K562 (cell line): ENCODE results near the gene ALG12. TPM values are rescaled to one million over a fixed set of nuclear protein-coding genes. Genes with fewer than 3 reads are reported as not detected.

Source experiments
- CBX1 ChIP-seq: sonication (generic); IDR thresholded peaks from 2 replicates; pipeline ENCODE4 v1.6.1; 2016; ENCODE audit warnings: antibody characterized with exemption, low read depth, mild to moderate bottlenecking
- CHD1 ChIP-seq: fragments of 200-600 bp; sonication (generic); IDR thresholded peaks from one replicate; pipeline ENCODE4 v1.6.1; 2012; ENCODE audit warnings: mild to moderate bottlenecking, moderate library complexity, low read length, inconsistent platforms
- DMBX1 ChIP-seq: fragments of 250-450 bp; sonication (Bioruptor Pico); IDR thresholded peaks from 2 replicates; pipeline ENCODE4 v1.8.0; 2022; ENCODE audit warnings: inconsistent platforms, mild to moderate bottlenecking, moderate library complexity, borderline replicate concordance
- E4F1 ChIP-seq: fragments of 250-450 bp; sonication (Bioruptor Pico); IDR thresholded peaks from 2 replicates; pipeline ENCODE4 v1.5.0; 2021; ENCODE audit warnings: mild to moderate bottlenecking, borderline replicate concordance
- GABPB2 ChIP-seq: fragments of 250-450 bp; sonication (Bioruptor Pico); conservative IDR thresholded peaks from 2 replicates; pipeline ENCODE4 v1.5.1; 2021; ENCODE audit warnings: mild to moderate bottlenecking
- MECOM ChIP-seq: fragments of 250-450 bp; sonication (Bioruptor Pico); IDR thresholded peaks from 2 replicates; pipeline ENCODE4 v1.8.0; 2022; ENCODE audit warnings: inconsistent platforms
- MEIS2 ChIP-seq: fragments of 450-650 bp; IDR thresholded peaks from 2 replicates; pipeline ENCODE4 v1.6.1; 2014; ENCODE audit warnings: mild to moderate bottlenecking; ENCODE audit not compliant: partially characterized antibody
- RCOR1 ChIP-seq, 2 experiments: IDR thresholded peaks; 2 replicates each; pipeline ENCODE4 v1.6.1; 2012; ENCODE audit warnings: low read depth in 2 of 2, low read length in 2 of 2, borderline replicate concordance in 1 of 2, improper control_type of control experiment in 1 of 2
- SMAD4 ChIP-seq: fragments of 250-450 bp; sonication (Bioruptor Pico); conservative IDR thresholded peaks from 2 replicates; pipeline ENCODE4 v1.8.0; 2021; ENCODE audit warnings: inconsistent platforms, mild to moderate bottlenecking, moderate library complexity
- ZNF165 ChIP-seq: fragments of 250-450 bp; sonication (Bioruptor Pico); IDR thresholded peaks from 2 replicates; pipeline ENCODE4 v1.4.0; 2020; ENCODE audit warnings: borderline replicate concordance
- ZNF384 ChIP-seq: IDR thresholded peaks from 2 replicates; pipeline ENCODE4 v1.6.1; 2012; ENCODE audit warnings: low read depth, low read length, improper control_type of control experiment
- polyA plus RNA-seq, 8 experiments: library from polyadenylated mRNA; depleted of rRNA in 4 of 8; stranded (reverse) in 5 of 8; unstranded in 3 of 8; fragments of >200 nt; fragmentation: Nextera tagmentation in 2 of 8; fragmentation: Illumina TruSeq in 1 of 8; extraction: Ambion mirVana in 2 of 8; extraction: Trizol in 1 of 8; gene quantifications; 2 replicates each; pipeline versions ENCODE4 v1.2.1 to v1.2.3, GENCODE V29; 2011 to 2014; ENCODE audit warnings: inconsistent platforms in 1 of 8, missing spikeins in 1 of 8
- total RNA-seq, 7 experiments: library from RNA; depleted of rRNA in 6 of 7; stranded (reverse); fragments of >200 nt in 6 of 7; fragmentation: Illumina TruSeq in 2 of 7; extraction: Trizol in 2 of 7; gene quantifications; 2 replicates each; pipeline versions ENCODE4 v1.2.1 to v1.2.3, GENCODE V29; 2011 to 2021; ENCODE audit warnings: low replicate concordance in 1 of 7
- TF ChIP-seq, protein P1 (sequence below), 2 experiments: fragments of 450-650 bp; IDR thresholded peaks; 2 replicates each; pipeline ENCODE4 v1.6.1; 2016
- TF ChIP-seq, protein P2 (sequence below): sonication (generic); formaldehyde crosslinking; IDR thresholded peaks from 2 replicates; pipeline ENCODE4 v1.8.0; 2022; ENCODE audit warnings: missing genetic modification reagents, mild to moderate bottlenecking, borderline replicate concordance

The ALG12 gene
- total and polyA plus RNA-seq, 9 of the 15 experiments (the other 6 are each of a cell fraction or from before 2014, with no cell fraction given), result 0.20 to 8.5 (median 3.4) TPM

- TF ChIP-seq GABPB2 (CRISPR knock-in tag) (no peak), MECOM (CRISPR knock-in tag) (no peak), CHD1 (peak; percentile 23), SMAD4 (no peak), CBX1 (no peak), MEIS2 (no peak), DMBX1 (CRISPR knock-in tag) (no peak), ZNF165 (CRISPR knock-in tag) (no peak), RCOR1 (IDR thresholded peaks at IDR 0.05; ENCODE audit: borderline replicate concordance in 1 of 2, low read depth in 2 of 2, low read length in 2 of 2) (no peak), E4F1 (no peak), ZNF384 (no peak)
- TF ChIP-seq, protein P1, sequence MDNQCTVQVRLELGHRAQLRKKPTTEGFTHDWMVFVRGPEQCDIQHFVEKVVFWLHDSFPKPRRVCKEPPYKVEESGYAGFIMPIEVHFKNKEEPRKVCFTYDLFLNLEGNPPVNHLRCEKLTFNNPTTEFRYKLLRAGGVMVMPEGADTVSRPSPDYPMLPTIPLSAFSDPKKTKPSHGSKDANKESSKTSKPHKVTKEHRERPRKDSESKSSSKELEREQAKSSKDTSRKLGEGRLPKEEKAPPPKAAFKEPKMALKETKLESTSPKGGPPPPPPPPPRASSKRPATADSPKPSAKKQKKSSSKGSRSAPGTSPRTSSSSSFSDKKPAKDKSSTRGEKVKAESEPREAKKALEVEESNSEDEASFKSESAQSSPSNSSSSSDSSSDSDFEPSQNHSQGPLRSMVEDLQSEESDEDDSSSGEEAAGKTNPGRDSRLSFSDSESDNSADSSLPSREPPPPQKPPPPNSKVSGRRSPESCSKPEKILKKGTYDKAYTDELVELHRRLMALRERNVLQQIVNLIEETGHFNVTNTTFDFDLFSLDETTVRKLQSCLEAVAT (IDR thresholded peaks at IDR 0.05), result no peak
- TF ChIP-seq, protein P2, sequence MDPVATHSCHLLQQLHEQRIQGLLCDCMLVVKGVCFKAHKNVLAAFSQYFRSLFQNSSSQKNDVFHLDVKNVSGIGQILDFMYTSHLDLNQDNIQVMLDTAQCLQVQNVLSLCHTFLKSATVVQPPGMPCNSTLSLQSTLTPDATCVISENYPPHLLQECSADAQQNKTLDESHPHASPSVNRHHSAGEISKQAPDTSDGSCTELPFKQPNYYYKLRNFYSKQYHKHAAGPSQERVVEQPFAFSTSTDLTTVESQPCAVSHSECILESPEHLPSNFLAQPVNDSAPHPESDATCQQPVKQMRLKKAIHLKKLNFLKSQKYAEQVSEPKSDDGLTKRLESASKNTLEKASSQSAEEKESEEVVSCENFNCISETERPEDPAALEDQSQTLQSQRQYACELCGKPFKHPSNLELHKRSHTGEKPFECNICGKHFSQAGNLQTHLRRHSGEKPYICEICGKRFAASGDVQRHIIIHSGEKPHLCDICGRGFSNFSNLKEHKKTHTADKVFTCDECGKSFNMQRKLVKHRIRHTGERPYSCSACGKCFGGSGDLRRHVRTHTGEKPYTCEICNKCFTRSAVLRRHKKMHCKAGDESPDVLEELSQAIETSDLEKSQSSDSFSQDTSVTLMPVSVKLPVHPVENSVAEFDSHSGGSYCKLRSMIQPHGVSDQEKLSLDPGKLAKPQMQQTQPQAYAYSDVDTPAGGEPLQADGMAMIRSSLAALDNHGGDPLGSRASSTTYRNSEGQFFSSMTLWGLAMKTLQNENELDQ (CRISPR knock-in tag), result no peak
These were observed 42.9 kb upstream of the ALG12 start (continued) for GRCh38 chr22:49961005-49961600.
